Neural crest cell (in vitro differentiated cells): Measurements from ENCODE around the gene QRFP. TPM values are rescaled to one million over a fixed set of nuclear protein-coding genes. Genes with fewer than 3 reads are reported as not detected.

Experiments used
- DNase-seq: peaks from one replicate; pipeline ENCODE4 v3.0.0; 2021; ENCODE audit warnings: low read depth, mixed read lengths, low spot score
- H3K27ac Mint-ChIP-seq: one replicate; pipeline ENCODE4 v1.8.0; 2021; ENCODE audit warnings: mild to moderate bottlenecking, mixed read lengths; ENCODE audit not compliant: unreplicated experiment
- H3K27me3 Mint-ChIP-seq: 2 replicates; pipeline ENCODE4 v1.8.0; 2021; ENCODE audit warnings: low read depth, mild to moderate bottlenecking, mixed read lengths
- H3K36me3 Mint-ChIP-seq: 2 replicates; pipeline ENCODE4 v1.8.0; 2021; ENCODE audit warnings: low read depth, mild to moderate bottlenecking, mixed read lengths
- H3K4me1 Mint-ChIP-seq: 2 replicates; pipeline ENCODE4 v1.8.0; 2021; ENCODE audit warnings: mixed read lengths
- H3K4me3 Mint-ChIP-seq: one replicate; pipeline ENCODE4 v1.8.0; 2021; ENCODE audit warnings: mild to moderate bottlenecking, mixed read lengths
- H3K9me3 Mint-ChIP-seq: 2 replicates; pipeline ENCODE4 v1.8.0; 2021; ENCODE audit warnings: mixed read lengths
- CTCF ChIP-seq: fragments of 200-600 bp; sonication (generic); conservative IDR thresholded peaks from 2 replicates; pipeline ENCODE4 v1.5.0; 2021; ENCODE audit warnings: antibody characterized with exemption, mild to moderate bottlenecking
- total RNA-seq: library from RNA; stranded (reverse); gene quantifications from 2 replicates; pipeline ENCODE4 v1.2.1, GENCODE V29; 2021

The QRFP gene
- total RNA-seq, 1 donor from 2014 or later = not detected

GRCh38 chr9:130861372-130862180 lies 35.0 kb downstream of the QRFP start:
- DNase-seq = no peak
- no peak overlapping the region for H3K4me3 Mint-ChIP-seq
- peaks cover 36% of the 10 kb centered on the region for H3K4me1 Mint-ChIP-seq
- no peak overlapping the region for H3K27ac Mint-ChIP-seq
- H3K27me3 Mint-ChIP-seq = no peaks in the 10 kb centered on the region
- no peaks in the 10 kb centered on the region for H3K36me3 Mint-ChIP-seq
- TF ChIP-seq CTCF = no peak
- no peaks in the 10 kb centered on the region for H3K9me3 Mint-ChIP-seq

GRCh38 chr9:130860458-130861316 lies 35.9 kb downstream of the QRFP start:
- peak overlapping the region; percentile 95 for H3K27ac Mint-ChIP-seq
- H3K9me3 Mint-ChIP-seq = no peaks in the 10 kb centered on the region
- peaks cover 32% of the 10 kb centered on the region for H3K4me1 Mint-ChIP-seq
- H3K4me3 Mint-ChIP-seq = no peak overlapping the region
- TF ChIP-seq CTCF = no peak
- no peaks in the 10 kb centered on the region for H3K27me3 Mint-ChIP-seq
- DNase-seq = no peak
- H3K36me3 Mint-ChIP-seq = no peaks in the 10 kb centered on the region

- no peak for TF ChIP-seq CTCF
- H3K27ac Mint-ChIP-seq = no peak overlapping the region
- DNase-seq = no peak
- H3K4me1 Mint-ChIP-seq = peaks cover 32% of the 10 kb centered on the region
- no peaks in the 10 kb centered on the region for H3K27me3 Mint-ChIP-seq
- H3K9me3 Mint-ChIP-seq = no peaks in the 10 kb centered on the region
- peaks cover 4% of the 10 kb centered on the region for H3K36me3 Mint-ChIP-seq
- no peak overlapping the region for H3K4me3 Mint-ChIP-seq
Observed at GRCh38 chr9:130858739-130859705, 37.6 kb downstream of the QRFP start.

- TF ChIP-seq CTCF = no peak
- DNase-seq = no peak
- H3K4me3 Mint-ChIP-seq = no peak overlapping the region
- H3K27me3 Mint-ChIP-seq = no peaks in the 10 kb centered on the region
- peak overlapping the region; percentile 85 for H3K27ac Mint-ChIP-seq
- H3K9me3 Mint-ChIP-seq = no peaks in the 10 kb centered on the region
- peaks cover 4% of the 10 kb centered on the region for H3K36me3 Mint-ChIP-seq
- peaks cover 26% of the 10 kb centered on the region for H3K4me1 Mint-ChIP-seq
Observed at GRCh38 chr9:130857864-130858738, 38.5 kb downstream of the QRFP start.
